Activated gamma-delta T cell treated with Interleukin-2 at 50 U/mL for 16 hours (primary cell): ENCODE data around the gene TNFRSF8.
"Not testable (repeated sequence)": the region's sequence is repeated elsewhere in the genome, so short reads cannot be mapped to it uniquely, and the experiment has no call there.

Source experiments
- DNase-seq: peaks from one replicate; pipeline ENCODE4 v3.0.0-alpha.2; 2020

The TNFRSF8 gene

DNA sequence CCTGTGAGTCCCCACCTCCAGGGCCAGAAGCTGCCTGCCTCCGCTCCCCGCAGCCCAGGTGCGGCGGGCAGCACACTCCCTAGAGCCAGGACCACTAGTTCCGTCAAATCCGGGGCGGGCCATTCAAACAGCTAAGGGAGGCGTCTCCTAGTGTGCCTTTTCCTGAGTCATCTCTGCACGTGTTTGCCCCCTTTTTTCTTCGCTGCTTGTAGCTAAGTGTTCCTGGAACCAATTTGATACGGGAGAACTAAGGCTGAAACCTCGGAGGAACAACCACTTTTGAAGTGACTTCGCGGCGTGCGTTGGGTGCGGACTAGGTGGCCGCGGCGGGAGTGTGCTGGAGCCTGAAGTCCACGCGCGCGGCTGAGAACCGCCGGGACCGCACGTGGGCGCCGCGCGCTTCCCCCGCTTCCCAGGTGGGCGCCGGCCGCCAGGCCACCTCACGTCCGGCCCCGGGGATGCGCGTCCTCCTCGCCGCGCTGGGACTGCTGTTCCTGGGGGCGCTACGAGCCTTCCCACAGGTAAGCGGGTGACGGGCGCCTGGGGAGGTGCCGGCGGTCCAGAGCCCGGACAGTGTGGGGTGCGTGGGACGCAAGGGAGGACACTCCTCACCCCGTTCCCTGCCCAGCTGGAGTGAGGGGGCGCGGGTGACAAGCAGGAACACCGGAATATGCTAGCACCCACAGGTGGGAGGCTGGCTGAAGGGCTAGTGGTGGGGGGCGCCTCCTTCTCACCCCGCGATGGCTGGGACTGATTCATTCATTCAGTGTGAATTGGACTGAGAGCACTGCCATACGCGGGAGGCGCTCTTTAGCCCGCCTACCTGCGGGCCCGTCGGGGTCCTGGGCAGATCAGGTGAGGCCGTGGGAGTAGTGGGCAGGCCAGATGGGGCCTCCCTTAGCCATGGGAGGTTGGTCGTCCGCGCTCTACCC lies at the start of gene TNFRSF8:
Gene TNFRSF8 (plus strand): TSS at position 163 of the 932 bp plus-strand sequence. CDS start 296 bp downstream, at position 459.
- DNase-seq, result peak; percentile 28

DNA sequence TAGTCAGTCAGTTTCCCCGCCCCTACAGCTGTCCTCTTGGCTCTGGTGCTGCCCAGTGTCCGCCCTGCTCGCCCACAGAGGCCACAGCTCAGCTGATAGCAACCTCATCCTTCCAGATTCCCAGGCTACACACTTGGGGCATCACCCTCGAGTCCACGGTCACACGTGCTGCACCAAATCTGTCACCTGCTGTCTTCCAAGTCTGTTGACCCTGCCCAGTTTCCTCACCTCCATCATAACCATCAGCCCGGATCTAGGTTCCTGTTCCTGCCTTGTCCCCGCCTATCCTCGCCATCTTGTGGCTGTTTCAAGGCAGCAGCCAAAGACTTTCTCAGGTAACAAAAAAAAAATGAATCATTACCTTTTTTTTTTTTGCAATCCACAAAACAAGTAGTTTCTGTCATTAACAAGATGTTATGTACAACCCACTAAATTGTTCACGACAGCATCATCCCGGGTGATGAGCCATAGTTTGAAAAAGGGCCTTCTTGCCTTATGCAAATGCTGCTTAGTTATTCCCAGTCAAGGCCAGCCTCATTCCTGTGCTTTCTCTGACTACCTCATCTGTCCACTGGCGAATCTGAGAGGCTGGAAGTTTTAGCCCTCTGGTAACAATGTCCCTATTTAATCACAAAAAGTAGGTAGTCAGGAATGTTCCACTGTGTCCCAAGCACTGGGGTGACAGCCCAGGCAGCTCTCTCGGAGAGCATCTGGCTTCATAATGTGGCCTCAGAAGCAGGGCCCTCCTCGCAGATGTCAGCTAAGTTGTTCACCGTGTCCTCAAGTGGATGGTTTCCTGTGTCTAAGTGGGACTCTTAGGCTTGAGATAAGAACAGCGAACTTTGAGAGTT lies 48.7 kb upstream of the TNFRSF8 start:
- no peak for DNase-seq

GRCh38 chr1:12015001-12015491 lies 48.1 kb upstream of the TNFRSF8 start:
- no peak for DNase-seq

GRCh38 chr1:12015499-12015898 lies 47.6 kb upstream of the TNFRSF8 start:
- no peak for DNase-seq

- DNase-seq, result no peak
Observed at GRCh38 chr1:12016182-12016581, 46.9 kb upstream of the TNFRSF8 start.

GRCh38 chr1:12019858-12020509 lies 43.1 kb upstream of the TNFRSF8 start:
- DNase-seq, result no peak

- no peak for DNase-seq
Observed at GRCh38 chr1:12021616-12022015, 41.5 kb upstream of the TNFRSF8 start.

- DNase-seq, result no peak
Observed at GRCh38 chr1:12022036-12022435, 41.1 kb upstream of the TNFRSF8 start.

DNA sequence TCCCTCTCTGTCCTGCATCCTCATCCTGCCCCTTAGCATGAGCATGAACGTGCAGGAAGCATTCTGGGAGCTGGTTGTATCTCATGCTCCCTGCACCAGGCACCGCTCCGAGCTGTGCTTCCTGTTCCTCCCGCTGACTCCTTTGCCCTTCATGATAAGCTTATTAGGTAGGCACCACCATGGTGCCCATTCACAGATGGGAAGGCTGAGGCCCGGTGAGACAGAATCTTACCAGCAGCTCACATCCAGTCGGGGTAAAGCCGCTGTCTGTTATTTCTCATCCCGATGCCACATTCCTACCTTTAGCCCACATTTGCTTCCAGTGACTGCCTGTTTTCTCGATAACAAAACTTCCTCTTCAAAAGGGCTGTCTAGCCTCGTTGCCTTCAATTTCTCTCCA lies 36.5 kb upstream of the TNFRSF8 start:
- no peak for DNase-seq

GRCh38 chr1:12028248-12028647 lies 34.9 kb upstream of the TNFRSF8 start:
- no peak for DNase-seq

DNA sequence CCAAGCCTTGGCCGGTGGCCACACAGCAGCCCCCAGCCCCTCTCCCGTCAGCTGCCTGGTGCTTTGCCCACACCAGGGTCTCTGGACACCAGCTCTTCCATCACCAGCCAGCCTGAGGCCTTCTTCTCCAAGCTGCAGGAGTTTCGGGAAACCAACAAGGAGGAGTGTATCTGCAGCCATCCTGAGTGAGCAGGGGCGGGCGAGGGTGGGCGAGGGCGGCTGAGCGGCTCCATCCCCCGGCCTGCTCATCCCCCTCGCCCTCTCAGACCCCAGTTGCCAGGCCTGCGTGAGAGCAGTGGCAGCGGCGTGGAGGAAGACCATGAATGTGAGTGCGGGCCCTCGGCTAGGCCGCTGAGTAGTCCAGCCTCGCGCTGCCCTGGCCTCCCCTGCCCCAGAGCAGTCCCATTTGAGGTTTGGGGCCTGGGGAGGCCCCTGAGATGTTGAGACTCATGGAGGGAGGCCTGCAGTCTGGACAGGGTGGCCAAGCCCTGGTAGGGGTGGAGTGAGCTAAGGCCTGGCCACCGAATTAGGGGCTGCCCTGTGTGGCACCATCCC lies 34.1 kb upstream of the TNFRSF8 start:
- DNase-seq, result no peak

- DNase-seq, result no peak
Observed at GRCh38 chr1:12029720-12030339, 33.3 kb upstream of the TNFRSF8 start.

- no peak for DNase-seq
Observed at GRCh38 chr1:12031039-12031980, 31.8 kb upstream of the TNFRSF8 start.

- DNase-seq, result no peak
Observed at GRCh38 chr1:12032161-12032621, 30.9 kb upstream of the TNFRSF8 start.

DNA sequence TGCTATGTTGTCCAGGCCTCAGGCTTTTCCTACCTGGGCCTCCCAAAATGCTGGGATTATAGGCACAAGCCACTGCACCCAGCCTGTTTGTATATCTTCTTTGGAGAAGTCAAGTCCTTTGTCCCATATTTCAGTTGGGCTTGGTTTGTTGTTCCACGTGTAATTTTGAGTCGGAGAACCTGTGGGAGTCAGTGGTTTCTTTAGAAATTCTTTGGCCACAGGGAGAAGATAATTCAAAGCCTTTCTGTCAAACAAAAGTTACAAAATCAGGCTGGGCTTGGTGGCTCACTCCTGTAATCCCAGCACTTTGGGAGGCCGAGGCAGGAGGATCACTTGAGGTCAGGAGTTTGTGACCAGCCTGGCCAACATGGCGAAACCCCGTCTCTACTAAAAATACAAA lies 29.7 kb upstream of the TNFRSF8 start:
- DNase-seq, result not testable (repeated sequence)

- no peak for DNase-seq
Observed at GRCh38 chr1:12034381-12034801, 28.7 kb upstream of the TNFRSF8 start.

GRCh38 chr1:12035312-12035711 lies 27.8 kb upstream of the TNFRSF8 start:
- DNase-seq, result no peak

DNA sequence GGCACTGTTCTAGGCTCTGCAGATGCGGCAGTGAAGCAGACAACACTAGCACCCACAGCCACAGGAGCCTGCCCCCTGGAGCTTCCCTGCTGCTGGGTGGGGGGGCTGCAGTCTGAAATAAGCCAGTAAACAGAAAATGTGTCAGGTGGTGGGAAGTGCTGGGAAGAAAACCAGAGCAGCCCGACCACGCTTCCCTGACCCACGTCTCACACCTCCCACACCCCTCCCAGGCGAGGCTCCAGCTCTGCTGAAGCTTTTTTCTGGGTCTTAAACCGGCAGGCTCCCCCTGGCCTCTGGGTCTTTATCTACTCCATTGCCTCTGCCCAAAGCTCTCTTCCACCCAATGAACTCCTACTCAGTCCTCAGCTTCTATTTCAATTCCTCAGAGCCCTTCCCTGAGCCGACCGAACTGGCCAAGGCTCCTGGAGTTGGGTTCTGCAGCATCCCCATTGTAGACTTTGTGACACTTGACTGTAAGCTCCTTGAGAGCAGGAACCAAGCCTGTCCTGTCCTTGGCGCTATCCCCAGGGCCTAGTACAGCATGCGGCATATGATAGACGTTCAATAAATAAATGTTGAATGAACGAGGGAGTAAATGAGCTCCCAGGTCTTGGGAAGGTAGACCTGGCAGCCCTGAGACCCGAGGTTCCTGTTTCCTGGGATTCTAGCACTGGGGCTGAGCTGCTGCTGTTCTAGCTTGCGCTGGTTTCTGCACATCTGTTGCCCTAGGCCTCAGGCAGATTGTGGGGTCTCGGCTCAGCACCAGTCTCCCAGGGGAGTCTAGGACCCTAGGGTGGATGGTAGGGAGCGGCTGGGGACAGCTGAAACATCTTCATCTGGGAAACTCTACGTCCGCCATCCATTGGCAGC lies 25.4 kb upstream of the TNFRSF8 start:
- DNase-seq, result no peak

DNA sequence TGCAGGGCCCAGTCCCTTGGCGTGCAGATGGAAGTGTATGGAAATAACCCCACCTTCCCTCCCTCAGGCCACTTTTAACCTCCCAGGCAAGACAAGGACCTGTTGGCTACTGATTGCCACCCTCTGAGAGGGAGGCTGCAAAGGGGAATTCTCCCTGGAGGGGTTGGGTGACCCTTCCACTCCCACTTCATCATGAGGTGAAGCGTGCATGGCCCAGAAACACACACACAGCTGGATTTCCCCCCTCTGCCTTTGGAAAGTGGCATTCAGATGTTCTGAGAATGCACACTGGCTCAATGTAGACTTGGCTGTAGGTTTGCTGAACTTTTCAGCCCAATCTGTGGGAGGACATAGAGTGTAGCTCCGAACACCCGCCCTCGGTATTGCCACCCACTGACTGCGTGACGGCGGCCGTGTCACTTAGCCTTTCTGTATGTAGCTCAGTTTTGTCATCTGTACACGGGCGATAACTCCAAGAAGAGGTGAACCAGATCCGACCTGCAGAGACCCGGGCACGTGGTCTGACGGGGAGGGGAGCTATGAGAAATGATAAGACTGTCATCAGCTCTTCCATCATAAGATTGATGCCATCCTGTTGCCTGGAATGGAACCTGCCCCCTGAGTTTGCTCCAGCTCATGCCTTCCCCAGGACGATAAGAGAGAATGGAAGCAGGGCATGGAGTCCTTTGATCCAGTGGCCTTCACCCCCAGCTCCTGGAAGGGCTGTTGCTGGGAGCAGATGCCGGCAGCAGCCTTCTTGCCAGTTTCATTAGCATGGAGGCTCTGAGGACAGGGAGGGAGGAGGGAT lies 24.5 kb upstream of the TNFRSF8 start:
- no peak for DNase-seq
